ENCODE measurements around the gene CDKN1C.

DNA sequence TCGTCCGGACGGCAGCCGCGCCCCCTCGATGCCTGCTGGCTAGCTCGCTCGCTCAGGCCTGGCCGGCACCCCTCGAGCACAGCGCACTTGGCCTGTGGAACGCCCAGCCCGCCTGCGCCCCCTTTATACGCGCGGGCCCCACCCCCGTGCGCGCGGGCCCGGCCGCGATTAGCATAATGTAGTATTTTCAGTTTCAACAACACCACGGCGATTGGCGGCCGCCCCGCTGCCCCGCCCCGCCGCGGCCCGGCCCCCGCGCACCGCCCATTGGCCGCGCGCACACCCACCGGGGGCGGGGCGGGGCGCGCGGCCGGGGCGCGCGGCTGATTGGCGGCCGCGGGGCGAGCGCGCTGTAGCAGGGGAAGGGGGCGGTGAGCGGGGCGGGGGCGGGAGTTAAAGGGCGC is at the start of gene CDKN1C:
- TF ChIP-seq, protein P1, sequence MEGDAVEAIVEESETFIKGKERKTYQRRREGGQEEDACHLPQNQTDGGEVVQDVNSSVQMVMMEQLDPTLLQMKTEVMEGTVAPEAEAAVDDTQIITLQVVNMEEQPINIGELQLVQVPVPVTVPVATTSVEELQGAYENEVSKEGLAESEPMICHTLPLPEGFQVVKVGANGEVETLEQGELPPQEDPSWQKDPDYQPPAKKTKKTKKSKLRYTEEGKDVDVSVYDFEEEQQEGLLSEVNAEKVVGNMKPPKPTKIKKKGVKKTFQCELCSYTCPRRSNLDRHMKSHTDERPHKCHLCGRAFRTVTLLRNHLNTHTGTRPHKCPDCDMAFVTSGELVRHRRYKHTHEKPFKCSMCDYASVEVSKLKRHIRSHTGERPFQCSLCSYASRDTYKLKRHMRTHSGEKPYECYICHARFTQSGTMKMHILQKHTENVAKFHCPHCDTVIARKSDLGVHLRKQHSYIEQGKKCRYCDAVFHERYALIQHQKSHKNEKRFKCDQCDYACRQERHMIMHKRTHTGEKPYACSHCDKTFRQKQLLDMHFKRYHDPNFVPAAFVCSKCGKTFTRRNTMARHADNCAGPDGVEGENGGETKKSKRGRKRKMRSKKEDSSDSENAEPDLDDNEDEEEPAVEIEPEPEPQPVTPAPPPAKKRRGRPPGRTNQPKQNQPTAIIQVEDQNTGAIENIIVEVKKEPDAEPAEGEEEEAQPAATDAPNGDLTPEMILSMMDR (IDR thresholded peaks at IDR 0.05; ENCODE audit: low read length), result no peak
- no peak for TF ChIP-seq EZH2phosphoT487 (IDR thresholded peaks at IDR 0.05; ENCODE audit: low read length)

Data from MM.1S (cell line).